A549 treated with AZD9567 at 1 μM for 4 hours (cell line): ENCODE results near the gene KIAA0586. TPM values are rescaled to one million over a fixed set of nuclear protein-coding genes. Genes with fewer than 3 reads are reported as not detected.

Source experiments
- total RNA-seq: library from RNA; stranded (reverse); fragments of 200-300 nt; extraction: Qiagen RNA extraction; gene quantifications from 5 replicates; pipeline ENCODE4 v1.2.3, GENCODE V29; 2022; ENCODE audit not compliant: insufficient read depth

KIAA0586 gene
- total RNA-seq = 7.7 to 21.5 TPM (median 8.2 TPM) in 5 replicates

GRCh38 chr14:58427281-58428117, at the start of gene KIAA0586, which contains the start of gene TIMM9:
Gene KIAA0586, plus strand, starts transcription at chr14:58427719. Its CDS starts 546 bp downstream, at chr14:58428265.
Gene TIMM9, minus strand, starts transcription at chr14:58427531. Its CDS starts 15,586 bp downstream, at chr14:58411945.

GRCh38 chr14:58395812-58396788, 31.4 kb upstream of the KIAA0586 start, which contains the start of gene TOMM20L:
Gene TOMM20L, plus strand, starts transcription at chr14:58395930. Its CDS starts 28 bp downstream, at chr14:58395958.

Other genes starting within 250 kb of the KIAA0586 start
- 48.2 to 78.7 TPM (median 51.7 TPM) in 5 replicates for gene ACTR10, start 227.6 kb upstream of the KIAA0586 start, total RNA-seq
- 181 to 270 TPM (median 189 TPM) in 5 replicates for gene PSMA3, start 182.9 kb upstream of the KIAA0586 start, total RNA-seq
- 3.7 to 6.0 TPM (median 5.5 TPM) in 5 replicates for gene ARID4A, start 129.2 kb upstream of the KIAA0586 start, total RNA-seq
- gene TOMM20L, start 31.8 kb upstream of the KIAA0586 start, total RNA-seq = not detected in 5 replicates
- gene TIMM9, start 188 bp upstream of the KIAA0586 start, total RNA-seq = 50.4 to 73.6 TPM (median 69.6 TPM) in 5 replicates
- 0.36 to 0.63 TPM (median 0.50 TPM) in 4 of 5 replicates, not detected in the other for gene DACT1, start 210.2 kb downstream of the KIAA0586 start, total RNA-seq